Mucosa of descending colon (tissue), 3 donors: ENCODE data around the gene FGF11. TPM values are rescaled to one million over a fixed set of nuclear protein-coding genes. Genes with fewer than 3 reads are reported as not detected.

ENCODE experiments used
- ATAC-seq: fragments of 200-7000 bp; cut with Tn5 transposase; one replicate; pipeline ENCODE4 v1.9.1; 2020; ENCODE audit warnings: mild to moderate bottlenecking, moderate library complexity
- DNase-seq, 3 donors: peaks; one replicate each; pipeline ENCODE4 v3.0.0-alpha.2; 2020
- H3K36me3 ChIP-seq: fragments of 200-600 bp; one replicate; pipeline ENCODE4 v1.8.0; 2021; ENCODE audit warnings: low read depth, mild to moderate bottlenecking
- H3K4me1 ChIP-seq: fragments of 200-600 bp; one replicate; pipeline ENCODE4 v1.8.0; 2021; ENCODE audit warnings: low read depth, mild to moderate bottlenecking
- H3K4me3 ChIP-seq: fragments of 200-600 bp; one replicate; pipeline ENCODE4 v1.8.0; 2021; ENCODE audit warnings: mild to moderate bottlenecking
- H3K9me3 ChIP-seq: fragments of 200-600 bp; one replicate; pipeline ENCODE4 v1.8.0; 2021; ENCODE audit warnings: mild to moderate bottlenecking
- intact Hi-C, 2 donors: fragments of 100-400 bp; cut with DNase I in 1 of 2; cut with micrococcal nuclease in 1 of 2; formaldehyde crosslinking; loops; one replicate each; pipeline versions ENCODE4 v1.11.0 to v1.11.1; 2022; cut with DNase I, micrococcal nuclease
- total RNA-seq, 3 donors: library from RNA; stranded (reverse); fragmentation: NEBNext Ultra II Directional in 2 of 3; extraction: Animal tissue kit (Norgen Biotek cat#: 25700) in 2 of 3; gene quantifications; one replicate each; pipeline versions ENCODE4 v1.2.1 to v1.2.4, GENCODE V29; 2021 to 2023
- TF ChIP-seq, protein P1 (sequence below): fragments of 200-600 bp; IDR thresholded peaks from one replicate; pipeline ENCODE4 v1.8.0; 2022; ENCODE audit warnings: antibody characterized with exemption, mild to moderate bottlenecking
- donor health status: DM: no; HTN: no; CAD: no; lungs with moderate emphysema.
- donor health status: DM: no; HTN: no; CAD: no.
- donor health status: DM: no; HTN: yes; CAD: no.

Gene FGF11
- total RNA-seq, 3 donors from 2014 or later, result 1.4 to 3.0 (median 2.2) TPM

- Histone ChIP-seq H3K4me3 (no peak overlapping the region), H3K4me1 (peaks cover 33% of the 10 kb centered on the region), H3K9me3 (no peaks in the 10 kb centered on the region), H3K36me3 (peaks cover 3% of the 10 kb centered on the region)
- intact Hi-C loops, result no loop called here
- DNase-seq (peak in 1 of 3 donors; percentile 35), ATAC-seq (peak; percentile 94)
- TF ChIP-seq, protein P1, sequence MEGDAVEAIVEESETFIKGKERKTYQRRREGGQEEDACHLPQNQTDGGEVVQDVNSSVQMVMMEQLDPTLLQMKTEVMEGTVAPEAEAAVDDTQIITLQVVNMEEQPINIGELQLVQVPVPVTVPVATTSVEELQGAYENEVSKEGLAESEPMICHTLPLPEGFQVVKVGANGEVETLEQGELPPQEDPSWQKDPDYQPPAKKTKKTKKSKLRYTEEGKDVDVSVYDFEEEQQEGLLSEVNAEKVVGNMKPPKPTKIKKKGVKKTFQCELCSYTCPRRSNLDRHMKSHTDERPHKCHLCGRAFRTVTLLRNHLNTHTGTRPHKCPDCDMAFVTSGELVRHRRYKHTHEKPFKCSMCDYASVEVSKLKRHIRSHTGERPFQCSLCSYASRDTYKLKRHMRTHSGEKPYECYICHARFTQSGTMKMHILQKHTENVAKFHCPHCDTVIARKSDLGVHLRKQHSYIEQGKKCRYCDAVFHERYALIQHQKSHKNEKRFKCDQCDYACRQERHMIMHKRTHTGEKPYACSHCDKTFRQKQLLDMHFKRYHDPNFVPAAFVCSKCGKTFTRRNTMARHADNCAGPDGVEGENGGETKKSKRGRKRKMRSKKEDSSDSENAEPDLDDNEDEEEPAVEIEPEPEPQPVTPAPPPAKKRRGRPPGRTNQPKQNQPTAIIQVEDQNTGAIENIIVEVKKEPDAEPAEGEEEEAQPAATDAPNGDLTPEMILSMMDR, result no peak
These were observed 52.3 kb downstream of the FGF11 start for GRCh38 chr17:7491583-7491982.

DNA sequence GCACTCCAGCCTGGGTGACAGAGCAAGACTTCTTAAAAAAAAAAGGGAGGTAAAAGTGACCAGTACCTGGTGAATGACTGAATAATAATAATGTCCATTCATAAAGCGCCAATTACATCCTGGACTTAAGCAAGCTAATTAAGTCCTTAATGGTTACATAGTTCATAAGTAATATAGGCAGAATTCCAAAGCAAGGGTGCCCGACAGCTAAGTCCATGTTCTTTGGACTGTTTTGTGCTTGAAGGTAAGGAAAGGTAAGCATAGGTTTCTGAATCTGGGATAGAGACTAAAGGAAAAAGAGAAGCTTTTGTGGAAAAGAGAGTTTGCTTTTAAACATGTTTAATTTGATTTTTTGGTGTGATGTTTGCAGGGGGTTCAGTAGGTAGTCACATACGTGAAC is 54.6 kb downstream of the FGF11 start:
- TF ChIP-seq, protein P1, result no peak
- peaks cover 3% of the 10 kb centered on the region for H3K36me3 ChIP-seq
- intact Hi-C loops, result no loop called here
- no peaks in the 10 kb centered on the region for H3K9me3 ChIP-seq
- peaks cover 25% of the 10 kb centered on the region for H3K4me1 ChIP-seq
- H3K4me3 ChIP-seq, result no peak overlapping the region
- DNase-seq (no peak), ATAC-seq (no peak)

Other genes with a start within 250 kb of the FGF11 start
- gene DLG4, start 219.7 kb upstream of the FGF11 start, total RNA-seq, result 10 to 100 TPM in 1 of 3 donors, 1 to 10 TPM in 2; 4.1 to 34.5 (median 6.6) TPM
- 1,000 to 10,000 TPM in 1 of 3 donors, 100 to 1,000 TPM in 2; 729 to 1,007 (median 804) TPM for gene ACADVL, start 219.6 kb upstream of the FGF11 start, total RNA-seq
- 10 to 100 TPM; 33.4 to 52.0 (median 36.0) TPM for gene DVL2, start 205.0 kb upstream of the FGF11 start, total RNA-seq
- 10 to 100 TPM; 36.0 to 49.8 (median 36.8) TPM for gene PHF23, start 200.1 kb upstream of the FGF11 start, total RNA-seq
- gene GABARAP, start 197.1 kb upstream of the FGF11 start, total RNA-seq, result 100 to 1,000 TPM; 424 to 499 (median 484) TPM
- gene CTDNEP1, start 187.8 kb upstream of the FGF11 start, total RNA-seq, result 100 to 1,000 TPM; 117 to 123 (median 117) TPM
- gene ELP5, start 187.3 kb upstream of the FGF11 start, total RNA-seq, result 10 to 100 TPM; 34.9 to 45.6 (median 42.2) TPM
- gene CLDN7, start 177.0 kb upstream of the FGF11 start, total RNA-seq, result 1,000 to 10,000 TPM in 1 of 3 donors, 100 to 1,000 TPM in 2; 586 to 1,244 (median 934) TPM
- gene SLC2A4, start 157.8 kb upstream of the FGF11 start, total RNA-seq, result 10 to 100 TPM in 1 of 3 donors, 1 to 10 TPM in 2; 5.3 to 78.2 (median 6.1) TPM
- 10 to 100 TPM; 17.9 to 71.4 (median 37.8) TPM for gene YBX2, start 144.9 kb upstream of the FGF11 start, total RNA-seq
- 100 to 1,000 TPM; 281 to 492 (median 313) TPM for gene EIF5A, start 131.9 kb upstream of the FGF11 start, total RNA-seq
- gene GPS2, start 124.2 kb upstream of the FGF11 start, total RNA-seq, result 10 to 100 TPM; 68.1 to 89.8 (median 83.2) TPM
- gene NEURL4, start 110.2 kb upstream of the FGF11 start, total RNA-seq, result 10 to 100 TPM; 39.0 to 59.1 (median 44.9) TPM
- gene ACAP1, start 103.0 kb upstream of the FGF11 start, total RNA-seq, result 10 to 100 TPM in 2 of 3 donors, 1 to 10 TPM in 1; 9.2 to 16.5 (median 11.2) TPM
- 10 to 100 TPM in 1 of 3 donors, 1 to 10 TPM in 2; 8.2 to 10.3 (median 8.5) TPM for gene KCTD11, start 87.3 kb upstream of the FGF11 start, total RNA-seq
- gene TMEM95, start 84.4 kb upstream of the FGF11 start, total RNA-seq, result under 1 TPM in 1 of 3 donors, not detected in 2; 0.26 TPM
- gene TNK1, start 58.4 kb upstream of the FGF11 start, total RNA-seq, result 10 to 100 TPM; 16.4 to 29.5 (median 20.7) TPM
- 10 to 100 TPM in 2 of 3 donors, 1 to 10 TPM in 1; 5.5 to 21.6 (median 16.4) TPM for gene PLSCR3, start 45.0 kb upstream of the FGF11 start, total RNA-seq
- gene TMEM256, start 35.4 kb upstream of the FGF11 start, total RNA-seq, result 10 to 100 TPM; 51.9 to 85.1 (median 64.9) TPM
- gene NLGN2, start 31.7 kb upstream of the FGF11 start, total RNA-seq, result 10 to 100 TPM in 1 of 3 donors, 1 to 10 TPM in 2; 2.9 to 38.0 (median 6.7) TPM
- not detected for gene SPEM1, start 19.2 kb upstream of the FGF11 start, total RNA-seq
- not detected for gene SPEM2, start 13.9 kb upstream of the FGF11 start, total RNA-seq
- gene SPEM3, start 10.7 kb upstream of the FGF11 start, total RNA-seq, result not detected
- gene TMEM102, start 4.1 kb upstream of the FGF11 start, total RNA-seq, result 10 to 100 TPM in 2 of 3 donors, 1 to 10 TPM in 1; 8.8 to 22.5 (median 16.4) TPM
- 1 to 10 TPM; 6.0 to 8.3 (median 7.7) TPM for gene CHRNB1, start 5.5 kb downstream of the FGF11 start, total RNA-seq
- 10 to 100 TPM; 16.6 to 93.9 (median 18.5) TPM for gene ZBTB4, start 40.1 kb downstream of the FGF11 start, total RNA-seq
- not detected for gene SLC35G6, start 41.9 kb downstream of the FGF11 start, total RNA-seq
- 100 to 1,000 TPM; 101 to 124 (median 118) TPM for gene POLR2A, start 44.9 kb downstream of the FGF11 start, total RNA-seq
- 10 to 100 TPM; 11.6 to 69.4 (median 15.8) TPM for gene TNFSF12, start 109.5 kb downstream of the FGF11 start, total RNA-seq
- 10 to 100 TPM; 41.0 to 74.6 (median 73.3) TPM for gene TNFSF13, start 119.2 kb downstream of the FGF11 start, total RNA-seq
- 10 to 100 TPM; 27.9 to 60.2 (median 37.7) TPM for gene SENP3, start 122.4 kb downstream of the FGF11 start, total RNA-seq
- 10 to 100 TPM; 41.4 to 91.9 (median 50.7) TPM for gene CD68, start 140.1 kb downstream of the FGF11 start, total RNA-seq
- 100 to 1,000 TPM in 1 of 3 donors, 10 to 100 TPM in 2; 55.2 to 101 (median 94.5) TPM for gene MPDU1, start 144.3 kb downstream of the FGF11 start, total RNA-seq
- gene SOX15, start 150.6 kb downstream of the FGF11 start, total RNA-seq, result 1 to 10 TPM in 1 of 3 donors, under 1 TPM in 2; 0.38 to 4.4 (median 0.41) TPM
- 10 to 100 TPM; 23.0 to 53.3 (median 28.1) TPM for gene FXR2, start 175.4 kb downstream of the FGF11 start, total RNA-seq
- gene SAT2, start 188.3 kb downstream of the FGF11 start, total RNA-seq, result 100 to 1,000 TPM in 1 of 3 donors, 10 to 100 TPM in 2; 49.1 to 104 (median 76.9) TPM
- under 1 TPM in 2 of 3 donors, not detected in 1; 0.25 to 0.89 TPM for gene SHBG, start 190.6 kb downstream of the FGF11 start, total RNA-seq
- gene ATP1B2, start 211.4 kb downstream of the FGF11 start, total RNA-seq, result 1 to 10 TPM in 1 of 3 donors, under 1 TPM in 2; 0.41 to 8.7 (median 0.67) TPM
- 10 to 100 TPM; 33.9 to 75.2 (median 57.0) TPM for gene TP53, start 248.0 kb downstream of the FGF11 start, total RNA-seq
- 1 to 10 TPM; 5.1 to 9.9 (median 5.8) TPM for gene WRAP53, start 249.0 kb downstream of the FGF11 start, total RNA-seq